ENCODE data around the gene CD6. TPM values are rescaled to one million over a fixed set of nuclear protein-coding genes. Genes with fewer than 3 reads are reported as not detected.

Gene CD6
- total and polyA plus RNA-seq, 2 donors (not counting 3 experiments of a cell fraction or from before 2014, with no cell fraction given): not detected

GRCh38 chr11:60948250-60948649, 23.2 kb upstream of the CD6 start:
- Histone ChIP-seq H3K27ac (ENCODE audit: insufficient read depth, low read depth, low read length) (no peak overlapping the region), H3K27me3 (ENCODE audit: control insufficient read depth in 2 of 2, insufficient read depth in 2 of 2, low read length in 2 of 2) (peaks cover 2 to 10% of the 10 kb centered on the region in 2 experiments), H3K9ac (replicated peaks; ENCODE audit: extremely low read depth, insufficient read depth, low read length) (no peak overlapping the region), H3K36me3 (ENCODE audit: control insufficient read depth in 2 of 2, extremely low read depth in 1 of 2, insufficient read depth in 2 of 2, low read length in 2 of 2) (no peaks in the 10 kb centered on the region), H3K4me2 (ENCODE audit: insufficient read depth, low read length) (no peak overlapping the region), H3K9me1 (replicated peaks; ENCODE audit: control insufficient read depth, extremely low read depth, insufficient read depth, low read length) (no peaks in the 10 kb centered on the region), H4K20me1 (replicated peaks; ENCODE audit: control insufficient read depth, extremely low read depth, insufficient read depth, low read length) (no peaks in the 10 kb centered on the region), H3K4me3 (replicated peaks in 1 of 3; ENCODE audit: insufficient read depth in 1 of 3, low read depth in 1 of 3, low read length in 3 of 3) (no peak overlapping the region), H3K4me1 (ENCODE audit: control insufficient read depth, extremely low read depth, insufficient read depth, low read length) (peaks cover 10% of the 10 kb centered on the region), H3K9me3 (replicated peaks; ENCODE audit: control insufficient read depth, insufficient read depth, low read length) (no peaks in the 10 kb centered on the region), H2AFZ (ENCODE audit: low read depth, low read length) (no peak overlapping the region), H3K79me2 (ENCODE audit: control insufficient read depth, insufficient read depth, low read length) (no peaks in the 10 kb centered on the region)
- FAIRE-seq (no peak), DNase-seq (ENCODE audit: low read depth, low spot score) (no peak)
- ChIA-PET POLR2A (no interaction called here), CTCF (interaction anchor here (1.2 kb wide), 1 partner anchor 49 kb away, joined by 3 read pairs; no protein-coding TSS in a partner anchor)
- dilution Hi-C loops (cut with MboI; ENCODE audit: extremely low pct_ligation_motif_present, low sequenced_read_pairs): no loop called here
- TF ChIP-seq GATA2 (IDR thresholded peaks at IDR 0.05; ENCODE audit: insufficient read depth, insufficient read length, low read depth, low read length) (no peak), POLR2AphosphoS5 (IDR thresholded peaks at IDR 0.05; ENCODE audit: insufficient read depth, low read depth, low read length) (no peak), EZH2 (IDR thresholded peaks at IDR 0.05; ENCODE audit: borderline replicate concordance, low read depth, low read length, severe bottlenecking) (no peak), MYC (IDR thresholded peaks at IDR 0.05; ENCODE audit: low read depth, low read length) (no peak), JUN (IDR thresholded peaks at IDR 0.05; ENCODE audit: borderline replicate concordance, insufficient read depth, insufficient read length, low read depth) (no peak), CTCF (IDR thresholded peaks at IDR 0.05; ENCODE audit: extremely low read depth in 1 of 2, insufficient read depth in 1 of 2, low read depth in 1 of 2, low read length in 2 of 2) (no peak), FOS (IDR thresholded peaks at IDR 0.05; ENCODE audit: borderline replicate concordance, insufficient read depth, low read length) (no peak), MAX (IDR thresholded peaks at IDR 0.05; ENCODE audit: insufficient read depth, insufficient read length) (no peak), POLR2A (IDR thresholded peaks at IDR 0.05; ENCODE audit: low read depth, low read length) (no peak)
- intact Hi-C loops (cut with micrococcal nuclease): no loop called here
- no TSS peak for BruUV-seq (replicated peaks)
